GM10248 (cell line): Measurements from ENCODE around the gene TRAK2.

ENCODE experiments used
- CTCF ChIA-PET: fragments of 300-600 bp; sonication (Branson Sonifier 250); formaldehyde crosslinking; extraction: SDS; loops from one replicate; lab custom pipeline; 2021; ENCODE audit warnings: antibody characterized with exemption; lab: Yijun Ruan, JAX
- POLR2A ChIA-PET: fragments of 350-650 bp; sonication (Branson Sonifier 250); formaldehyde crosslinking; extraction: SDS; loops from one replicate; lab custom pipeline; 2020; ENCODE audit warnings: antibody characterized with exemption; lab: Yijun Ruan, JAX
- DNase-seq: peaks from one replicate; pipeline ENCODE4 v3.0.0; 2012; ENCODE audit errors: extremely low spot score
- TF ChIP-seq, protein P1 (sequence below): IDR thresholded peaks from 2 replicates; pipeline ENCODE4 v1.5.1; 2012; ENCODE audit warnings: mild to moderate bottlenecking, low read depth; ENCODE audit errors: extremely low read depth, missing control alignments, control extremely low read depth

Gene TRAK2

DNA sequence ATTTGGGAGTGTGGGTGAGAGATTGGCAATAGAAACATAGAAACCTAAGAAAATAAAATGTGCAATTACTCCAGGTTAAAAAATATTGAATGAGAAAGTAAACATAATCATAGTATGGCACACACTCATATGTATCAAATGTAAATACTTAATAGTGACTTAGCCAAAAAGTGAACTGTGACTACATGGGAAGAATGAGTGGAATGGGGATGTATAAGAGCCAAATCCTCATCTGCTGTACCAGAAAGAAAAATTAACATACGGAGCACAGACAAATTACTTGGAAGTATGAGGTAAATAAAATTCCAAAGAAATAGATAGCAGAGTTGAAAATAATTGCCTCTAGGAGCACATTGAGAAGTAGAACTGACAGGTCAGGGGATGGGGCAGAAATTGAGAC is 98.1 kb downstream of the TRAK2 start:
- CTCF ChIA-PET, result no interaction called here
- DNase-seq, result no peak

DNA sequence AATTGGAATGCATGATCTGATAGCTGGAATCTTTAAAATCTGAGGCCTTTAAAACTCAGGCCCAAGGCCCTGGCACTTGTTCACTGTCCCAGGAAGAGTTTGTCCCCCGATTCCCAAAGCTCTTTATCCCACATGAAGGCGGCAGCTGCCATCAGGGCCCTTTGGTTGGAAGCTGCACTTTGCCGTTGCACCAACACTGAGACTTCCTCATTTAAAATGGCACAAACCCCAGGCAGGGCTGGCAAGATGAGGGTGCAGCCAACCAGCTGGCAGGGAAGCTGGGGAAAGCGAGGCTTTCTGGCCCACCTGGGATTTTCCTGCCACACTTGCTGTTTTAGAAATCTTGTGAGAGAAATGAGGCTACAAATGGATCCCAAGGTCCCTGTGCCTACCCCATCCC is 100.4 kb downstream of the TRAK2 start:
- ChIA-PET CTCF (interaction anchor here (1.4 to 1.7 kb wide), 2 partner anchors 14 to 21 kb away, joined by 4 to 9 read pairs; no protein-coding TSS in a partner anchor), POLR2A (no interaction called here)
- DNase-seq, result no peak
- TF ChIP-seq, protein P1, sequence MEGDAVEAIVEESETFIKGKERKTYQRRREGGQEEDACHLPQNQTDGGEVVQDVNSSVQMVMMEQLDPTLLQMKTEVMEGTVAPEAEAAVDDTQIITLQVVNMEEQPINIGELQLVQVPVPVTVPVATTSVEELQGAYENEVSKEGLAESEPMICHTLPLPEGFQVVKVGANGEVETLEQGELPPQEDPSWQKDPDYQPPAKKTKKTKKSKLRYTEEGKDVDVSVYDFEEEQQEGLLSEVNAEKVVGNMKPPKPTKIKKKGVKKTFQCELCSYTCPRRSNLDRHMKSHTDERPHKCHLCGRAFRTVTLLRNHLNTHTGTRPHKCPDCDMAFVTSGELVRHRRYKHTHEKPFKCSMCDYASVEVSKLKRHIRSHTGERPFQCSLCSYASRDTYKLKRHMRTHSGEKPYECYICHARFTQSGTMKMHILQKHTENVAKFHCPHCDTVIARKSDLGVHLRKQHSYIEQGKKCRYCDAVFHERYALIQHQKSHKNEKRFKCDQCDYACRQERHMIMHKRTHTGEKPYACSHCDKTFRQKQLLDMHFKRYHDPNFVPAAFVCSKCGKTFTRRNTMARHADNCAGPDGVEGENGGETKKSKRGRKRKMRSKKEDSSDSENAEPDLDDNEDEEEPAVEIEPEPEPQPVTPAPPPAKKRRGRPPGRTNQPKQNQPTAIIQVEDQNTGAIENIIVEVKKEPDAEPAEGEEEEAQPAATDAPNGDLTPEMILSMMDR, result no peak

More for the DNA sequence above, 98.1 kb downstream of the TRAK2 start:
- TF ChIP-seq, protein P1, result no peak
- POLR2A ChIA-PET, result no interaction called here

DNA sequence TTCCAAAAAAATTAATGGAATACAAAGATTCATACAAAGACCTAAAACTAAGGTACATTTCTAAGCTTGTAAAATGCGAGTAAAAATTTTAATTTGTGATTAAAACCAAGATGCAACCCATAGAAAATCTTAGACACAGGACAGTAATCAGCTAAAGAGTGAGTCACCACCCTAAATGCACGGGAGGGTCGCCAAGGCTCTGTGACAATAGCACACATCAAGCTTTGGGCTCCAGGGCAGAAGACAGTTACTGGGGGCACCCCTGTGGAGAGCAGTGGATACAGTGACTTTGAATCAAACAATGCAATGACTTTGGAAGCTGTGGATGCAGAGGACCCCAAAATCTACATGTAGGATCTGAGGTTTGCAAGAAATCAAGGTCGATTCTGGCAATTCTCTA is 101.7 kb downstream of the TRAK2 start:
- CTCF ChIA-PET, result interaction anchor here (1.1 to 2.8 kb wide), 3 partner anchors 8 to 19 kb away, joined by 3 to 12 read pairs (median 4); no protein-coding TSS in a partner anchor
- DNase-seq, result no peak
- TF ChIP-seq, protein P1, result no peak
- POLR2A ChIA-PET, result no interaction called here

DNA sequence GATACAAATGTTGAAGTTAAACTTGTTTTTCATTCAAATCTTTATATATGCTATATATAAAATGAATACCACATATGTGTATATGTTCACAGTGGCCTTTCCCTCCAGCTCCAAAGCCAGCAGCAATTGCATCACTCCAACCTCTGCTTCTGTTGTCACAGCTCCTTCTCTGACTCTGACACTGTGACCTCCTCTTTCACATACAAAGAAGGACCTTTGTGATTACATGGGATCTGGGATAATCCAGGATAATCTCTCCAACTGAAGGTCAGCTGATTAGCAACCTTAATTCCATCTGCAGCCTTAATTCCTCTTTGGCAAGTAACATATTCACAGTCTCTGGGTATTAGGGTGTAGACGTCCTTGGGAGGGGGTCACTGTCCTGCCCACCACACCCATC is 102.5 kb downstream of the TRAK2 start:
- no peak for DNase-seq
- TF ChIP-seq, protein P1, result no peak
- ChIA-PET CTCF (interaction anchor here (0.9 to 2.8 kb wide), 4 partner anchors 9 to 18 kb away, joined by 3 to 12 read pairs (median 4); no protein-coding TSS in a partner anchor), POLR2A (no interaction called here)

DNA sequence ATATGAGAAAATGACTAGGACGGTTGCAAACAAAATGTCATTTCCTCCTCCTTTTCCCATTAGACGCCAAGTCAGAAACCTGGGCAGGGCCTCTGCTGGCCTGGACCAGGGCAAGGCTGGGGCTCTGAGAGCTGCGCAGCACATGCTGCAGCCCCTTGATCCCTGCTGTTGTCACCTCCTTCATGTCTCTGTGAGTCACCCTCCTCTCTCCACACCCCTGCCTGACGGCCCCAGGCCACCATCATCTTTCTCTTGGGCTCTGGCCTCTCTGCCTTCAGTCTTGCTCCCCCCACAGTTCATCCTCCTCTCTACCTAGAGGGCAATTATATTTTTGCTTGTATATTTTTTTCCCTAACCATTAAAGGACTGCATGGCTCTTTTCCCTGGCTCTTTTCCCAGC is 104.1 kb downstream of the TRAK2 start:
- POLR2A ChIA-PET, result no interaction called here
- no peak for DNase-seq
- TF ChIP-seq, protein P1, result no peak

DNA sequence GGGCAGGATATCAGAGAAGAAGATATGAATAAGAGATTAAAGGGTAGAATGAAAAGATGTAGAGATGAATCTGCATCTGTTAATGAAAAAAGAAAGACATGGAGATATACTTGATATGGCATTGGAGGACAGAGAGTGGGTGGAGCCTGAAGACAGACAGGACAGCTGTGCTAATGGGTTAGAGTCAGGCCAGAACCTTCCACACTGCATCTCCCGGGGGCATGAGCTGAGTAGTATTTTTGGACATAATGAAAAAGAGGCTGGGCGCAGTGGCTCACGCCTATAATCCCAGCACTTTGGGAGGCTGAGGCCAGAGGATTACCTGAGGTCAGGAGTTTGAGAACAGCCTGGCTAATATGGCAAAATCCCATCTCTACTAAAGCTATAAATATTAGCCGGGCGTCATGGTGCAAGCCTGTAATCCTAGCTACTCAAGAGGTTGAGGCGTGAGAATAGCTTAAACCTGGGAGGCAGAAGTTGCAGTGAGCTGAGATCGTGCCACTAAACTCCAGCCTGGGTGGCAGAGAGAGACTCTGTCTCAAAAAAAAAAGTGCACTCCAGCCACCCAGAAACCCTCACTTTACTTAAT is 105.5 kb downstream of the TRAK2 start:
- POLR2A ChIA-PET, result no interaction called here
- TF ChIP-seq, protein P1, result no peak
- CTCF ChIA-PET, result interaction anchor here (1.4 kb wide), 1 partner anchor 18 kb away, joined by 5 read pairs; no protein-coding TSS in a partner anchor
- DNase-seq, result no peak

More for the DNA sequence above, 104.1 kb downstream of the TRAK2 start:
- CTCF ChIA-PET, result interaction anchor here (2.8 kb wide), 1 partner anchor 17 kb away, joined by 12 read pairs; no protein-coding TSS in a partner anchor
